ENCODE results near the gene VAT1. TPM values are rescaled to one million over a fixed set of nuclear protein-coding genes. Genes with fewer than 3 reads are reported as not detected.

Gene VAT1
- total and polyA plus RNA-seq, 2 of the 13 experiments (the other 11 are each of a cell fraction or from before 2014, with no cell fraction given): 143 to 205 TPM

DNA sequence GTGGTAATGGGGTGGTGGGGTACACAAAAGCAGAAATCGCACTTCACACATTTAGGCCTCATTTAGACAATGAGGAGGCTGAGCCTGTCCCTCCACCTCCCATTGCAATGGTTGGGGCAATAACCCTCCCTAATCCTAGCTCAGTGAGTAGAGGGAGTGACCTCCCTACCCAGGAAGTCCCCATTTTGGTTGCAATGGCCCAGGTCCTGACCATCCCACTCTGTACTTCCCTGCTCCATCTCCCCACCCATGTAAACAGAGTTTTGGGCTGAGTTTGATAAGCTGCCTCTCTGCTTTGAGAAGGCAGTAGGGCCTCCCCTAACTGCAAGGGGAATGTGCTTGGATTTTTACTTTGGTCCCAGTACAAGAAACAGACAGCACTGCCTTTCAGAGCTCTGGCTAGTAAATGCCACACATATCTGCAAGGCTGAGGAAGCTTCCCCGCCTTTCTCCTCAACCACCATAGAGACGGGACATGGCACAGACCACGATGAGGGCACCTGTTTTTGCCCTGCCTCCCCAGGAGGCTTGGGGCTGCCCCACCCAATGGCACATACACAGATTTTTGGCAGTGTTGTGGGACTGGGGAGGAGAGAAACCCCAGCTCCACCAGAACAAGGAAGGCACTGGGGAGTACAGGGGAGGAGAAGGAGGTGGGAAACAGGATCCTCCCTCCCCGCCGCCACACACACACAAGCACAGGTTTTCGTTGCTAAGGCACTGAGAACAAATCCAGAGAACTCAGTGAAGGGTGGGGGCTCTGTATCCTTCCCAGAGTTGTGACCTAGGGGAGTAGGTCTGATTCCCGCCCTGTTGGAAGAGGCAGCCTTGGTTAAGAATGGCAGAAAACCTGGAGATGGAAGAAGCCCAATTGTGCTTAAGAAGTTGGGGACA, 7.3 kb downstream of the VAT1 start (continued):
- TF ChIP-seq, protein P1, sequence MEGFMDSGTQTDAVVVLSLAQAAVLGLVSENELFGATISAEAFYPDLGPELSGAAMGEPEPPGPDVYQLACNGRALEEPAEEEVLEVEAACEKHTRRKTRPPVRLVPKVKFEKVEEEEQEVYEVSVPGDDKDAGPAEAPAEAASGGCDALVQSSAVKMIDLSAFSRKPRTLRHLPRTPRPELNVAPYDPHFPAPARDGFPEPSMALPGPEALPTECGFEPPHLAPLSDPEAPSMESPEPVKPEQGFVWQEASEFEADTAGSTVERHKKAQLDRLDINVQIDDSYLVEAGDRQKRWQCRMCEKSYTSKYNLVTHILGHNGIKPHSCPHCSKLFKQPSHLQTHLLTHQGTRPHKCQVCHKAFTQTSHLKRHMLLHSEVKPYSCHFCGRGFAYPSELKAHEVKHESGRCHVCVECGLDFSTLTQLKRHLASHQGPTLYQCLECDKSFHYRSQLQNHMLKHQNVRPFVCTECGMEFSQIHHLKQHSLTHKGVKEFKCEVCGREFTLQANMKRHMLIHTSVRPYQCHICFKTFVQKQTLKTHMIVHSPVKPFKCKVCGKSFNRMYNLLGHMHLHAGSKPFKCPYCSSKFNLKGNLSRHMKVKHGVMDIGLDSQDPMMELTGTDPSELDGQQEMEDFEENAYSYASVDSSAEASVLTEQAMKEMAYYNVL (CRISPR knock-in tag; IDR thresholded peaks at IDR 0.05; ENCODE audit: borderline replicate concordance): 0 out of 2 replicates have a peak, but pooled peaks have one; percentile 15

GRCh38 chr17:43014020-43014648, 8.1 kb downstream of the VAT1 start:
- peak; percentile 26 for FAIRE-seq
- CTCF ChIA-PET (ENCODE audit: low intra/inter-chr PET ratio, low total read pairs): no interaction called here
- TF ChIP-seq ZFYVE20 (CRISPR knock-in tag; IDR thresholded peaks at IDR 0.05; ENCODE audit: borderline replicate concordance, low read depth): no peak
- peak; percentile 88 for TF ChIP-seq RBM22 (optimal IDR thresholded peaks at IDR 0.05; ENCODE audit: low read length)
- TF ChIP-seq SPEN (CRISPR knock-in tag; IDR thresholded peaks at IDR 0.05; ENCODE audit: low read depth): peak; percentile 20; the same call in 1 of the 2 replicates
- peak; percentile 44; the same call in 1 of the 2 replicates for TF ChIP-seq POLR2G (IDR thresholded peaks at IDR 0.05; ENCODE audit: low read depth, low read length)
- no peak for TF ChIP-seq TBL1XR1 (IDR thresholded peaks at IDR 0.05; ENCODE audit: borderline replicate concordance, low read length, partially characterized antibody)
- TF ChIP-seq ZNF687 (CRISPR knock-in tag; IDR thresholded peaks at IDR 0.05): peak; percentile 46
- TF ChIP-seq AGO2 (optimal IDR thresholded peaks at IDR 0.05; ENCODE audit: low read depth, low read length): peak; percentile 86
- no peak for TF ChIP-seq HOXA3 (CRISPR knock-in tag; IDR thresholded peaks at IDR 0.05)
- peak; percentile 0; the same call in 1 of the 2 replicates for TF ChIP-seq KDM2A (CRISPR knock-in tag; IDR thresholded peaks at IDR 0.05; ENCODE audit: borderline replicate concordance, low read depth)
- TF ChIP-seq, protein P2, sequence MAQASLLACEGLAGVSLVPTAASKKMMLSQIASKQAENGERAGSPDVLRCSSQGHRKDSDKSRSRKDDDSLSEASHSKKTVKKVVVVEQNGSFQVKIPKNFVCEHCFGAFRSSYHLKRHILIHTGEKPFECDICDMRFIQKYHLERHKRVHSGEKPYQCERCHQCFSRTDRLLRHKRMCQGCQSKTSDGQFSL (CRISPR knock-in tag; IDR thresholded peaks at IDR 0.05): peak; percentile 20; the same call in 1 of the 2 replicates
- 0 out of 2 replicates have a peak, but pooled peaks have one; percentile 27 for TF ChIP-seq ZC3H13 (CRISPR knock-in tag; IDR thresholded peaks at IDR 0.05)

More at GRCh38 chr17:43014020-43014648, 8.1 kb downstream of the VAT1 start:
- H4K20me1 ChIP-seq (ENCODE audit: insufficient read depth, low read length): no peaks in the 10 kb centered on the region
- no peak overlapping the region for H3K9ac ChIP-seq (ENCODE audit: insufficient read depth, low read depth, low read length)
- ATAC-seq (no peak), DNase-seq (ENCODE audit: low spot score) (no peak)
- H2AFZ ChIP-seq (ENCODE audit: low read length): no peak overlapping the region
- BruUV-seq (replicated peaks): no TSS peak
- POLR2A ChIA-PET: interaction anchor here (2.0 to 8.3 kb wide), 2 partner anchors 16 kb away, joined by 10 to 162 read pairs; partner anchors contain the start of gene RPL27
- no peak overlapping the region for H3K4me2 ChIP-seq (ENCODE audit: low read depth, low read length)
- H3K27ac ChIP-seq (ENCODE audit: extremely low read length, insufficient read depth, low read length): peak overlapping the region; percentile 25
- H3K4me1 ChIP-seq (ENCODE audit: insufficient read depth, low read length): peaks cover 69% of the 10 kb centered on the region
- H3K9me3 ChIP-seq (ENCODE audit: low read length): no peaks in the 10 kb centered on the region
- no peaks in the 10 kb centered on the region for H3K27me3 ChIP-seq (ENCODE audit: control insufficient read depth in 1 of 2, insufficient read depth in 2 of 2, low read length in 2 of 2)
- WGBS (ENCODE audit: low lambda C conversion rate): 92% methylated on average over 12 of the region's 12 CpGs
- in situ Hi-C loops (cut with HindIII; ENCODE audit: extremely low pct_ligation_motif_present, low pct_unique_long_range_greater_than_20kb) (no loop called here), intact Hi-C loops (cut with micrococcal nuclease; ENCODE audit: unreplicated experiment) (no loop called here)
- peaks cover 28 to 55% of the 10 kb centered on the region in 2 experiments for H3K36me3 ChIP-seq (replicated peaks in 1 of 2; ENCODE audit: control insufficient read depth in 1 of 2, insufficient read depth in 2 of 2, low read length in 2 of 2)
- H3K79me2 ChIP-seq (ENCODE audit: insufficient read depth, low read length): peaks cover 5% of the 10 kb centered on the region
- H3K4me3 ChIP-seq (replicated peaks in 1 of 3; ENCODE audit: insufficient read depth in 1 of 3, low read depth in 2 of 3, low read length in 3 of 3): no peak overlapping the region
